IMR-90 (cell line): ENCODE data around the gene B9D1. TPM values are rescaled to one million over a fixed set of nuclear protein-coding genes. Genes with fewer than 3 reads are reported as not detected.

Experiments
- ATAC-seq: fragments of 200-7000 bp; cut with Tn5 transposase; 2 replicates; pipeline ENCODE4 v1.9.1; 2020; ENCODE audit warnings: low read depth, mild to moderate bottlenecking, moderate library complexity
- BruUV-seq: library from RNA; stranded (reverse); fragments of 400-500 nt; replicated peaks from 2 replicates; lab custom pipeline; 2021; lab: Mats Ljungman, UMichigan
- CTCF ChIA-PET: fragments of 300-600 bp; formaldehyde crosslinking; extraction: SDS; loops from one replicate; lab custom pipeline; 2021; ENCODE audit warnings: antibody characterized with exemption; lab: Yijun Ruan, JAX
- POLR2A ChIA-PET: fragments of 300-600 bp; sonication (Branson Sonifier 250); formaldehyde crosslinking; loops from one replicate; lab custom pipeline; 2022; ENCODE audit warnings: antibody characterized with exemption; ENCODE audit not compliant: unreplicated experiment; lab: Charles Lee
- DNase-seq: peaks from one replicate; pipeline ENCODE4 v3.0.0; 2013
- H2AFZ ChIP-seq: replicated peaks from 2 replicates; pipeline ENCODE3; 2013; ENCODE audit warnings: low read length, mild to moderate bottlenecking; ENCODE audit not compliant: poor library complexity
- H2AK5ac ChIP-seq: 2 replicates; pipeline ENCODE4 v1.6.1; 2013; ENCODE audit warnings: low read depth, low read length, inconsistent platforms
- H2AK9ac ChIP-seq: replicated peaks from 2 replicates; pipeline ENCODE3; 2013; ENCODE audit warnings: mild to moderate bottlenecking, low read depth, low read length, moderate library complexity; ENCODE audit not compliant: poor library complexity
- H2BK120ac ChIP-seq: 2 replicates; pipeline ENCODE4 v1.6.1; 2013; ENCODE audit warnings: low read depth, low read length, inconsistent platforms
- H2BK15ac ChIP-seq: 3 replicates; pipeline ENCODE4 v1.6.1; 2013; ENCODE audit warnings: low read depth, low read length, inconsistent platforms
- H2BK20ac ChIP-seq: 2 replicates; pipeline ENCODE4 v1.6.1; 2013; ENCODE audit warnings: low read depth, mild to moderate bottlenecking, inconsistent platforms, low read length, moderate library complexity
- H2BK5ac ChIP-seq: 2 replicates; pipeline ENCODE4 v1.6.1; 2013; ENCODE audit warnings: mild to moderate bottlenecking, low read depth, low read length, inconsistent platforms; ENCODE audit not compliant: poor library complexity, severe bottlenecking
- H3K14ac ChIP-seq: replicated peaks from 2 replicates; pipeline ENCODE4 v1.6.1; 2013; ENCODE audit warnings: low read depth, low read length, inconsistent platforms
- H3K18ac ChIP-seq: 2 replicates; pipeline ENCODE4 v1.6.1; 2013; ENCODE audit warnings: low read depth, low read length, control low read depth
- H3K23ac ChIP-seq: 2 replicates; pipeline ENCODE4 v1.6.1; 2013; ENCODE audit warnings: low read depth, low read length, inconsistent platforms
- H3K27ac ChIP-seq: 2 replicates; pipeline ENCODE4 v1.5.1; 2013; ENCODE audit warnings: mild to moderate bottlenecking, control low read depth, low read length; ENCODE audit not compliant: insufficient read depth
- H3K27me3 ChIP-seq: 2 replicates; pipeline ENCODE4 v1.6.1; 2013; ENCODE audit warnings: low read length; ENCODE audit not compliant: control insufficient read depth, insufficient read depth
- H3K36me3 ChIP-seq: 2 replicates; pipeline ENCODE4 v1.6.1; 2013; ENCODE audit warnings: low read length, mixed read lengths; ENCODE audit not compliant: control insufficient read depth, insufficient read depth
- H3K4ac ChIP-seq: 2 replicates; pipeline ENCODE4 v1.6.1; 2013; ENCODE audit warnings: low read depth, low read length, inconsistent platforms
- H3K4me1 ChIP-seq: 2 replicates; pipeline ENCODE4 v1.6.1; 2013; ENCODE audit warnings: low read length, mixed read lengths; ENCODE audit not compliant: control insufficient read depth, insufficient read depth
- H3K4me2 ChIP-seq: 2 replicates; pipeline ENCODE4 v1.6.1; 2013; ENCODE audit warnings: low read depth, mild to moderate bottlenecking, control low read depth, low read length, moderate library complexity
- H3K4me3 ChIP-seq: 2 replicates; pipeline ENCODE4 v1.5.1; 2013; ENCODE audit warnings: low read depth, mild to moderate bottlenecking, control low read depth, low read length, moderate library complexity; ENCODE audit not compliant: insufficient read depth
- H3K56ac ChIP-seq: 2 replicates; pipeline ENCODE4 v1.6.1; 2013; ENCODE audit warnings: low read length, inconsistent platforms; ENCODE audit not compliant: insufficient read depth; ENCODE audit errors: extremely low read depth
- H3K79me1 ChIP-seq, 2 experiments: 2 replicates each; pipeline ENCODE4 v1.6.1; 2013; ENCODE audit warnings: low read length in 2 of 2, inconsistent platforms in 1 of 2, low read depth in 1 of 2
- H3K9ac ChIP-seq: 2 replicates; pipeline ENCODE4 v1.6.1; 2013; ENCODE audit warnings: low read depth, low read length, control low read depth
- H3K9me1 ChIP-seq: 2 replicates; pipeline ENCODE4 v1.6.1; 2013; ENCODE audit warnings: low read length, inconsistent platforms; ENCODE audit not compliant: insufficient read depth
- H3K9me3 ChIP-seq: 2 replicates; pipeline ENCODE4 v1.6.1; 2013; ENCODE audit warnings: low read length; ENCODE audit not compliant: control insufficient read depth, insufficient read depth
- H4K20me1 ChIP-seq: 2 replicates; pipeline ENCODE4 v1.6.1; 2013; ENCODE audit warnings: low read length, inconsistent platforms; ENCODE audit not compliant: insufficient read depth
- H4K5ac ChIP-seq: 2 replicates; pipeline ENCODE4 v1.6.1; 2013; ENCODE audit warnings: mild to moderate bottlenecking, low read depth, low read length, control low read depth
- H4K8ac ChIP-seq, 2 experiments: 2 replicates each; pipeline ENCODE4 v1.6.1; 2013; ENCODE audit warnings: low read depth in 2 of 2, low read length in 2 of 2, control low read depth in 1 of 2, inconsistent platforms in 1 of 2
- H4K91ac ChIP-seq: 2 replicates; pipeline ENCODE4 v1.6.1; 2013; ENCODE audit warnings: low read depth, low read length, inconsistent platforms; ENCODE audit not compliant: insufficient read depth
- BHLHE40 ChIP-seq: fragments of 150-350 bp; IDR thresholded peaks from 2 replicates; pipeline ENCODE4 v1.6.1; 2016; ENCODE audit warnings: mild to moderate bottlenecking, low read depth, low read length
- CEBPB ChIP-seq: IDR thresholded peaks from 2 replicates; pipeline ENCODE4 v1.6.1; 2012; ENCODE audit warnings: low read depth, low read length, improper control_type of control experiment
- CHD1 ChIP-seq: IDR thresholded peaks from 2 replicates; pipeline ENCODE4 v1.6.1; 2012; ENCODE audit warnings: low read depth, low read length, improper control_type of control experiment
- ELK1 ChIP-seq: fragments of 150-350 bp; IDR thresholded peaks from 2 replicates; pipeline ENCODE4 v1.6.1; 2016; ENCODE audit warnings: low read depth, mild to moderate bottlenecking, low read length, moderate library complexity, borderline replicate concordance
- FOS ChIP-seq: fragments of 150-350 bp; IDR thresholded peaks from 2 replicates; pipeline ENCODE4 v1.6.1; 2016; ENCODE audit warnings: low read depth, low read length
- MAFK ChIP-seq: IDR thresholded peaks from 2 replicates; pipeline ENCODE4 v1.6.1; 2012; ENCODE audit warnings: low read depth, low read length, improper control_type of control experiment
- MAZ ChIP-seq: IDR thresholded peaks from 2 replicates; pipeline ENCODE4 v1.6.1; 2012; ENCODE audit warnings: low read depth, mild to moderate bottlenecking, low read length, improper control_type of control experiment, moderate library complexity, borderline replicate concordance
- MXI1 ChIP-seq: IDR thresholded peaks from 2 replicates; pipeline ENCODE4 v1.6.1; 2012; ENCODE audit warnings: low read depth, mild to moderate bottlenecking, low read length, moderate library complexity, borderline replicate concordance
- NFE2L2 ChIP-seq: fragments of 150-350 bp; IDR thresholded peaks from 2 replicates; pipeline ENCODE4 v1.6.1; 2016; ENCODE audit warnings: low read depth, mild to moderate bottlenecking, low read length
- POLR2A ChIP-seq: IDR thresholded peaks from 2 replicates; pipeline ENCODE4 v1.6.1; 2012; ENCODE audit warnings: mild to moderate bottlenecking, low read depth, low read length
- RAD21 ChIP-seq: IDR thresholded peaks from 2 replicates; pipeline ENCODE4 v1.6.1; 2012; ENCODE audit warnings: low read length, improper control_type of control experiment
- RCOR1 ChIP-seq: IDR thresholded peaks from 2 replicates; pipeline ENCODE4 v1.6.1; 2012; ENCODE audit warnings: mild to moderate bottlenecking, low read length, improper control_type of control experiment; ENCODE audit not compliant: insufficient replicate concordance
- RFX5 ChIP-seq: IDR thresholded peaks from 2 replicates; pipeline ENCODE4 v1.8.0; 2012; ENCODE audit warnings: low read depth, mild to moderate bottlenecking, low read length, moderate library complexity
- SMC3 ChIP-seq: fragments of 150-350 bp; IDR thresholded peaks from 2 replicates; pipeline ENCODE4 v1.6.1; 2016; ENCODE audit warnings: low read depth, mild to moderate bottlenecking, antibody characterized with exemption, low read length, moderate library complexity
- USF2 ChIP-seq: fragments of 150-350 bp; IDR thresholded peaks from 2 replicates; pipeline ENCODE4 v1.6.1; 2017; ENCODE audit warnings: mild to moderate bottlenecking, antibody characterized with exemption, low read length, low read depth
- WGBS, 2 experiments: methylation state at CpG; one replicate each; pipeline versions ENCODE4 v1.1.5 to v1.1.7; 2013; ENCODE audit warnings: missing lambda C conversion rate in 2 of 2; ENCODE audit not compliant: insufficient read length in 1 of 2; ENCODE audit errors: extremely low coverage in 2 of 2; 5-methylcytosine and 5-hydroxymethylcytosine counted together
- dilution Hi-C: fragments of 300-500 bp; cut with HindIII; formaldehyde crosslinking; loops from one replicate; pipeline ENCODE4 v1.14.3; 2018; ENCODE audit warnings: low sequenced_read_pairs; ENCODE audit not compliant: unreplicated experiment
- in situ Hi-C: fragments of 300-500 bp; cut with MboI; formaldehyde crosslinking; loops from 3 replicates; pipeline ENCODE4 v1.14.3; 2019; ENCODE audit warnings: low sequenced_read_pairs, inconsistent platforms, mixed read lengths
- intact Hi-C: fragments of 100-400 bp; cut with micrococcal nuclease; formaldehyde crosslinking; loops from 2 replicates; pipeline ENCODE4 v1.10.0; 2022
- polyA plus RNA-seq, 3 experiments: library from polyadenylated mRNA; depleted of rRNA; stranded (reverse); fragments of >200 nt; gene quantifications; 2 replicates each; pipeline ENCODE4 v1.2.3, GENCODE V29; 2012; ENCODE audit warnings: low replicate concordance in 1 of 3
- total RNA-seq: library from RNA; depleted of rRNA; stranded (reverse); fragments of >200 nt; gene quantifications from 2 replicates; pipeline ENCODE4 v1.2.3, GENCODE V29; 2012

Gene B9D1
- total and polyA plus RNA-seq, 2 of the 4 experiments (the other 2 are of a cell fraction): 42.5 to 43.8 TPM

GRCh38 chr17:19328441-19329061, 34.0 kb downstream of the B9D1 start:
- H4K20me1 ChIP-seq: peaks cover 4% of the 10 kb centered on the region; the same call in 1 of the 2 replicates
- WGBS, 2 experiments: 100% methylated on average over 3 of the region's 10 CpGs; no CpG with 5 or more reads in 1 of the 2 experiments
- H2AK9ac ChIP-seq: peak overlapping the region; percentile 17
- ATAC-seq (no peak), DNase-seq (no peak)
- H2BK20ac ChIP-seq: peak overlapping the region; percentile 63; the same call in 1 of the 2 replicates
- no TSS peak for BruUV-seq
- peaks cover 35% of the 10 kb centered on the region for H3K4me1 ChIP-seq
- peaks cover 36% of the 10 kb centered on the region for H3K9me1 ChIP-seq
- ChIA-PET POLR2A (no interaction called here), CTCF (no interaction called here)
- H3K4me3 ChIP-seq: no peak overlapping the region
- H3K27ac ChIP-seq: no peak overlapping the region
- peaks cover 0 to 31% of the 10 kb centered on the region in 2 experiments; a peak in 2 of 4 replicates for H3K79me1 ChIP-seq
- no peaks in the 10 kb centered on the region for H3K27me3 ChIP-seq
- peak overlapping the region; percentile 71 for H2AK5ac ChIP-seq
- dilution Hi-C loops (no loop called here), intact Hi-C loops (no loop called here), in situ Hi-C loops (no loop called here)
- H3K14ac ChIP-seq: no peak overlapping the region
- H2AFZ ChIP-seq: no peak overlapping the region
- H3K4me2 ChIP-seq: no peak overlapping the region
- 0 out of 2 replicates have a peak overlapping the region, but pooled peaks have one; percentile 34 for H4K91ac ChIP-seq
- H2BK15ac ChIP-seq: peak overlapping the region; percentile 17; the same call in 1 of the 3 replicates
- no peak overlapping the region for H4K8ac ChIP-seq
- H4K5ac ChIP-seq: no peak overlapping the region
- 0 out of 2 replicates have a peak overlapping the region, but pooled peaks have one; percentile 8 for H3K23ac ChIP-seq
- H3K4ac ChIP-seq: peak overlapping the region; percentile 52
- peaks cover 7% of the 10 kb centered on the region; the same call in 1 of the 2 replicates for H3K36me3 ChIP-seq
- no peak overlapping the region for H3K18ac ChIP-seq
- H3K9me3 ChIP-seq: no peaks in the 10 kb centered on the region
- H2BK120ac ChIP-seq: peak overlapping the region; percentile 13
- H3K9ac ChIP-seq: no peak overlapping the region
- no peak overlapping the region for H3K56ac ChIP-seq
- peak overlapping the region; percentile 51 for H2BK5ac ChIP-seq
- TF ChIP-seq MAZ (no peak), CEBPB (no peak), NFE2L2 (no peak), ELK1 (no peak), BHLHE40 (no peak), CHD1 (no peak), USF2 (no peak), RFX5 (no peak), RAD21 (no peak), FOS (no peak), POLR2A (no peak), RCOR1 (no peak), MXI1 (no peak), MAFK (no peak), SMC3 (no peak)
